ENCODE measurements around the gene CBL.

DNA sequence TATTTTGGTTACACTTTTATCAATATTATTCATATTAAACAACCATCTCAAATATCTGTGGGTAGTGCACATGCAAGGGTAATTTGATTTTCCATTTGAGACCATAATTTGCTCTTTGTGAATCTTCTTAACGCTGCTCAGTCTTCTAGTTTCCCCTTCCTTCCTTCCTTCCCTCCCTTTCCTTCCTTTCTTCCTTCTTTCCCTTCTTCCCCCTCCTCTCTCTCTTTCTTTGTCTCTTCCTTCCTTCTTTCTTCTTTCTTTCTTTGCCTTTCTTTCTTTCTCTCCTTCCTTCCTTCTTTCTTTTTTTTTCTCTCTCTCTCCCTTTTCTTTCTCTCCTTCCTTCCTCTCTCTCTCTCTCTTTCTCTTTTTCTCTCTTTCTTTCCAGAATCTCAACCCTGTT is 124.1 kb downstream of the CBL start:
- TF ChIP-seq, protein P1, sequence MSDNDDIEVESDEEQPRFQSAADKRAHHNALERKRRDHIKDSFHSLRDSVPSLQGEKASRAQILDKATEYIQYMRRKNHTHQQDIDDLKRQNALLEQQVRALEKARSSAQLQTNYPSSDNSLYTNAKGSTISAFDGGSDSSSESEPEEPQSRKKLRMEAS (CRISPR knock-in tag; IDR thresholded peaks at IDR 0.05): no peak
- no peak for TF ChIP-seq NFYB (CRISPR knock-in tag; conservative IDR thresholded peaks at IDR 0.05; ENCODE audit: low read depth)
- TF ChIP-seq, protein P2, sequence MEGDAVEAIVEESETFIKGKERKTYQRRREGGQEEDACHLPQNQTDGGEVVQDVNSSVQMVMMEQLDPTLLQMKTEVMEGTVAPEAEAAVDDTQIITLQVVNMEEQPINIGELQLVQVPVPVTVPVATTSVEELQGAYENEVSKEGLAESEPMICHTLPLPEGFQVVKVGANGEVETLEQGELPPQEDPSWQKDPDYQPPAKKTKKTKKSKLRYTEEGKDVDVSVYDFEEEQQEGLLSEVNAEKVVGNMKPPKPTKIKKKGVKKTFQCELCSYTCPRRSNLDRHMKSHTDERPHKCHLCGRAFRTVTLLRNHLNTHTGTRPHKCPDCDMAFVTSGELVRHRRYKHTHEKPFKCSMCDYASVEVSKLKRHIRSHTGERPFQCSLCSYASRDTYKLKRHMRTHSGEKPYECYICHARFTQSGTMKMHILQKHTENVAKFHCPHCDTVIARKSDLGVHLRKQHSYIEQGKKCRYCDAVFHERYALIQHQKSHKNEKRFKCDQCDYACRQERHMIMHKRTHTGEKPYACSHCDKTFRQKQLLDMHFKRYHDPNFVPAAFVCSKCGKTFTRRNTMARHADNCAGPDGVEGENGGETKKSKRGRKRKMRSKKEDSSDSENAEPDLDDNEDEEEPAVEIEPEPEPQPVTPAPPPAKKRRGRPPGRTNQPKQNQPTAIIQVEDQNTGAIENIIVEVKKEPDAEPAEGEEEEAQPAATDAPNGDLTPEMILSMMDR (IDR thresholded peaks at IDR 0.05): no peak
- TF ChIP-seq ZNF396 (CRISPR knock-in tag; IDR thresholded peaks at IDR 0.05; ENCODE audit: borderline replicate concordance): no peak
- TF ChIP-seq, protein P3, sequence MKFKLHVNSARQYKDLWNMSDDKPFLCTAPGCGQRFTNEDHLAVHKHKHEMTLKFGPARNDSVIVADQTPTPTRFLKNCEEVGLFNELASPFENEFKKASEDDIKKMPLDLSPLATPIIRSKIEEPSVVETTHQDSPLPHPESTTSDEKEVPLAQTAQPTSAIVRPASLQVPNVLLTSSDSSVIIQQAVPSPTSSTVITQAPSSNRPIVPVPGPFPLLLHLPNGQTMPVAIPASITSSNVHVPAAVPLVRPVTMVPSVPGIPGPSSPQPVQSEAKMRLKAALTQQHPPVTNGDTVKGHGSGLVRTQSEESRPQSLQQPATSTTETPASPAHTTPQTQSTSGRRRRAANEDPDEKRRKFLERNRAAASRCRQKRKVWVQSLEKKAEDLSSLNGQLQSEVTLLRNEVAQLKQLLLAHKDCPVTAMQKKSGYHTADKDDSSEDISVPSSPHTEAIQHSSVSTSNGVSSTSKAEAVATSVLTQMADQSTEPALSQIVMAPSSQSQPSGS (CRISPR knock-in tag; IDR thresholded peaks at IDR 0.05; ENCODE audit: borderline replicate concordance, low read depth): no peak
- TF ChIP-seq, protein P4, sequence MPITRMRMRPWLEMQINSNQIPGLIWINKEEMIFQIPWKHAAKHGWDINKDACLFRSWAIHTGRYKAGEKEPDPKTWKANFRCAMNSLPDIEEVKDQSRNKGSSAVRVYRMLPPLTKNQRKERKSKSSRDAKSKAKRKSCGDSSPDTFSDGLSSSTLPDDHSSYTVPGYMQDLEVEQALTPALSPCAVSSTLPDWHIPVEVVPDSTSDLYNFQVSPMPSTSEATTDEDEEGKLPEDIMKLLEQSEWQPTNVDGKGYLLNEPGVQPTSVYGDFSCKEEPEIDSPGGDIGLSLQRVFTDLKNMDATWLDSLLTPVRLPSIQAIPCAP (CRISPR knock-in tag; IDR thresholded peaks at IDR 0.05): no peak
- TF ChIP-seq ZNF671 (CRISPR knock-in tag; IDR thresholded peaks at IDR 0.05): no peak
- no peak for TF ChIP-seq TEAD4 (CRISPR knock-in tag; IDR thresholded peaks at IDR 0.05)
